Fibroblast of lung (primary cell): ENCODE measurements around the gene DSCAML1.
"Not testable (repeated sequence)": the region's sequence is repeated elsewhere in the genome, so short reads cannot be mapped to it uniquely, and the experiment has no call there.

Source experiments
- CTCF ChIP-seq, 2 donors: IDR thresholded peaks in 1 of 2; conservative IDR thresholded peaks in 1 of 2; 1 replicate in 1 of 2; 2 replicates in 1 of 2; pipeline ENCODE4 v1.5.1; 2011 to 2012; ENCODE audit warnings: low read length in 2 of 2, control low read depth in 1 of 2, inconsistent platforms in 1 of 2, low read depth in 1 of 2, mild to moderate bottlenecking in 1 of 2
- EZH2 ChIP-seq: IDR thresholded peaks from 2 replicates; pipeline ENCODE4 v1.5.1; 2012; ENCODE audit warnings: low read length, control low read depth, mild to moderate bottlenecking; ENCODE audit errors: missing control alignments

GRCh38 chr11:117456721-117457029 lies 340.3 kb downstream of the DSCAML1 start:
- TF ChIP-seq CTCF (conservative IDR thresholded peaks at IDR 0.05 in 1 of 2, IDR thresholded peaks at IDR 0.05 in 1 of 2; ENCODE audit: low read depth in 1 of 2, low read length in 2 of 2); EZH2: not testable (repeated sequence)
